ENCODE data around the gene WDR13. TPM values are rescaled to one million over a fixed set of nuclear protein-coding genes. Genes with fewer than 3 reads are reported as not detected.

WDR13 gene
- total RNA-seq, 1 donor from 2014 or later = 20.9 TPM

DNA sequence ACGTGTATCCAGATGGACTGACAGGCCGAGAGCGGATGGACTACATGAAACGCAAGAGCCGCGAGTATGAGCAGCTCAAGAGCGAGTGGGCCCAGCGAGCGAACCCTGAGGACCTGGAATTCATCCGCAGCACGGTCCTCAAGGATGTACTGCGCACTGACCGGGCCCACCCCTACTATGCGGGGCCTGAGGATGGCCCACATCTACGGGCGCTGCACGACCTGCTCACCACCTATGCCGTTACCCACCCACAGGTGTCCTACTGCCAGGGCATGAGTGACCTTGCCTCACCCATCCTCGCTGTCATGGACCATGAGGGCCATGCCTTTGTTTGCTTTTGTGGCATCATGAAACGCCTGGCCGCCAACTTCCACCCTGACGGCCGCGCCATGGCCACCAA is 37.7 kb upstream of the WDR13 start:
- no peak overlapping the region for H3K4me3 Mint-ChIP-seq
- no peaks in the 10 kb centered on the region for H3F3A ChIP-seq (ENCODE audit: low read depth)
- no peaks in the 10 kb centered on the region for H3K36me3 ChIP-seq
- no peaks in the 10 kb centered on the region for H4K20me1 ChIP-seq (ENCODE audit: low read depth)
- H3K9me3 ChIP-seq (ENCODE audit: low read depth) = no peaks in the 10 kb centered on the region
- no peak for DNase-seq (ENCODE audit: low spot score)
- H3K27me3 ChIP-seq = no peaks in the 10 kb centered on the region
- no peak overlapping the region for H3K4me3 ChIP-seq
- TF ChIP-seq EZH2phosphoT487 (IDR thresholded peaks at IDR 0.05) = no peak
- TF ChIP-seq EZH2 (IDR thresholded peaks at IDR 0.05) = no peak
- TF ChIP-seq, protein P1, sequence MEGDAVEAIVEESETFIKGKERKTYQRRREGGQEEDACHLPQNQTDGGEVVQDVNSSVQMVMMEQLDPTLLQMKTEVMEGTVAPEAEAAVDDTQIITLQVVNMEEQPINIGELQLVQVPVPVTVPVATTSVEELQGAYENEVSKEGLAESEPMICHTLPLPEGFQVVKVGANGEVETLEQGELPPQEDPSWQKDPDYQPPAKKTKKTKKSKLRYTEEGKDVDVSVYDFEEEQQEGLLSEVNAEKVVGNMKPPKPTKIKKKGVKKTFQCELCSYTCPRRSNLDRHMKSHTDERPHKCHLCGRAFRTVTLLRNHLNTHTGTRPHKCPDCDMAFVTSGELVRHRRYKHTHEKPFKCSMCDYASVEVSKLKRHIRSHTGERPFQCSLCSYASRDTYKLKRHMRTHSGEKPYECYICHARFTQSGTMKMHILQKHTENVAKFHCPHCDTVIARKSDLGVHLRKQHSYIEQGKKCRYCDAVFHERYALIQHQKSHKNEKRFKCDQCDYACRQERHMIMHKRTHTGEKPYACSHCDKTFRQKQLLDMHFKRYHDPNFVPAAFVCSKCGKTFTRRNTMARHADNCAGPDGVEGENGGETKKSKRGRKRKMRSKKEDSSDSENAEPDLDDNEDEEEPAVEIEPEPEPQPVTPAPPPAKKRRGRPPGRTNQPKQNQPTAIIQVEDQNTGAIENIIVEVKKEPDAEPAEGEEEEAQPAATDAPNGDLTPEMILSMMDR (IDR thresholded peaks at IDR 0.05) = no peak
- no peak overlapping the region for H3K4me2 ChIP-seq
- peaks cover 10% of the 10 kb centered on the region for H3K9me3 Mint-ChIP-seq
- H3K27ac Mint-ChIP-seq = no peak overlapping the region
- H3K27me3 Mint-ChIP-seq (ENCODE audit: insufficient read depth, low read depth) = no peaks in the 10 kb centered on the region
- no peak overlapping the region for H3K9ac ChIP-seq
- no peaks in the 10 kb centered on the region for H3K79me2 ChIP-seq (ENCODE audit: low read depth)
- H3K27ac ChIP-seq = no peak overlapping the region
- no peaks in the 10 kb centered on the region for H3K4me1 Mint-ChIP-seq
- H3K4me1 ChIP-seq = no peaks in the 10 kb centered on the region
- peaks cover 4% of the 10 kb centered on the region for H3K36me3 Mint-ChIP-seq
- no peak overlapping the region for H2AFZ ChIP-seq (replicated peaks)

DNA sequence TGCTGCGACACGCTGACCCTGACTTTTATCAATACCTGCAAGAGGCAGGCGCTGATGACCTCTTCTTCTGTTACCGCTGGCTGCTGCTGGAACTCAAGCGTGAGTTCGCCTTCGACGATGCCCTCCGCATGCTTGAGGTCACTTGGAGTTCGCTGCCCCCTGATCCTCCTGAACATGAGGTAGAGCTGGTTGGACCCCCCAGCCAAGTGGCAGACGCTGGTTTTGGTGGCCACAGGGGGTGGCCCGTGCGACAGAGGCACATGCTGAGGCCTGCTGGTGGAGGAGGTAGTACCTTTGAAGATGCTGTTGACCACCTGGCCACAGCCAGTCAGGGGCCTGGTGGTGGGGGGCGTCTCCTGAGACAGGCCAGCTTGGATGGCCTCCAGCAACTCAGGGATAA is 37.2 kb upstream of the WDR13 start:
- Mint-ChIP-seq H3K4me1 (no peaks in the 10 kb centered on the region), H3K27ac (no peak overlapping the region)
- no peak overlapping the region for H3K9ac ChIP-seq

DNA sequence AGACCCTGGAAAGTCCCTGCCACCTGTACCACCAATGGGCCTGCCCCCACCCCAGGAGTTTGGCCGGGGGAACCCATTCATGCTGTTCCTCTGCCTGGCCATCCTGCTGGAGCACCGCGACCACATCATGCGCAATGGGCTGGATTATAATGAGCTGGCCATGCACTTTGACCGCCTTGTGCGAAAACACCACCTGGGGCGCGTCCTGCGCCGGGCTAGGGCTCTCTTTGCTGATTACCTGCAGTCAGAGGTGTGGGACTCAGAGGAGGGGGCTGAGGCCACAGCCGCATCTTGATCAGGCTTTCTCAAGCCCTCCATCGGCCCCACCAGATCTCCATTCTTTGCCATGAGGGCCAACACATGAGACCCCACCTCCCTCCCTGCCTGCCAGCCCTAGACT is 36.6 kb upstream of the WDR13 start:
- peaks cover 11% of the 10 kb centered on the region for H3K9me3 Mint-ChIP-seq
- Histone ChIP-seq H4K20me1 (ENCODE audit: low read depth) (no peaks in the 10 kb centered on the region), H2AFZ (replicated peaks) (no peak overlapping the region), H3K79me2 (ENCODE audit: low read depth) (no peaks in the 10 kb centered on the region), H3K9ac (no peak overlapping the region), H3K27ac (no peak overlapping the region), H3K4me3 (no peak overlapping the region), H3K4me2 (no peak overlapping the region), H3F3A (ENCODE audit: low read depth) (no peaks in the 10 kb centered on the region), H3K36me3 (no peaks in the 10 kb centered on the region), H3K9me3 (ENCODE audit: low read depth) (no peaks in the 10 kb centered on the region), H3K4me1 (no peaks in the 10 kb centered on the region), H3K27me3 (no peaks in the 10 kb centered on the region)
- no peaks in the 10 kb centered on the region for H3K4me1 Mint-ChIP-seq
- no peak for DNase-seq (ENCODE audit: low spot score)
- no peaks in the 10 kb centered on the region for H3K27me3 Mint-ChIP-seq (ENCODE audit: insufficient read depth, low read depth)
- TF ChIP-seq EZH2phosphoT487 (IDR thresholded peaks at IDR 0.05) = no peak
- no peak for TF ChIP-seq EZH2 (IDR thresholded peaks at IDR 0.05)
- TF ChIP-seq, protein P1 (IDR thresholded peaks at IDR 0.05) = no peak
- peaks cover 4% of the 10 kb centered on the region for H3K36me3 Mint-ChIP-seq
- H3K4me3 Mint-ChIP-seq = no peak overlapping the region
- H3K27ac Mint-ChIP-seq = no peak overlapping the region

More for the DNA sequence above, 37.2 kb upstream of the WDR13 start:
- Histone ChIP-seq H3K4me3 (no peak overlapping the region), H4K20me1 (ENCODE audit: low read depth) (no peaks in the 10 kb centered on the region), H3F3A (ENCODE audit: low read depth) (no peaks in the 10 kb centered on the region), H3K79me2 (ENCODE audit: low read depth) (no peaks in the 10 kb centered on the region), H2AFZ (replicated peaks) (no peak overlapping the region), H3K27me3 (no peaks in the 10 kb centered on the region), H3K4me1 (no peaks in the 10 kb centered on the region), H3K9me3 (ENCODE audit: low read depth) (no peaks in the 10 kb centered on the region), H3K27ac (no peak overlapping the region), H3K4me2 (no peak overlapping the region), H3K36me3 (no peaks in the 10 kb centered on the region)
- TF ChIP-seq EZH2phosphoT487 (IDR thresholded peaks at IDR 0.05) = no peak
- no peak for DNase-seq (ENCODE audit: low spot score)
- peaks cover 7% of the 10 kb centered on the region for H3K9me3 Mint-ChIP-seq
- H3K27me3 Mint-ChIP-seq (ENCODE audit: insufficient read depth, low read depth) = no peaks in the 10 kb centered on the region
- H3K4me3 Mint-ChIP-seq = no peak overlapping the region
- peaks cover 4% of the 10 kb centered on the region for H3K36me3 Mint-ChIP-seq

DNA sequence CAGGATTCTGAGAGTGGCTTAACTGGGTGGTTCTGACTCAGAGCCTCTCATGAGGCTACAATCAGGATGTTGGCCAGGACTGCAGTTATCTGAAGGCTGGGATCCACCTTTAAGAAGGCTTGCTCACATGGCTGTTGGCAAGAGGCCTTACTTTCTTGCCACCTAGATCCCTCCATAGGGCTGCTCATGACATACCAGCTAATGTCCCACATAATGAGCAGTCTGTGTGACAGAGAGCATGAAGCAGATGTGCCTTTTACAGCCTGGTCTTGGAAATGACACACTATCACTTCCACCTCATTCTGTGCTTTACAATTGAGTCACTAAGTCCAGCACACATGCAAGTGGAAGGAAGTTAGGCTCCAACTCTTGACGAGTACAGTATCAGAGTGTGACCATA is 27.3 kb upstream of the WDR13 start:
- Mint-ChIP-seq H3K4me3 (no peak overlapping the region), H3K9me3 (peaks cover 15% of the 10 kb centered on the region), H3K27ac (no peak overlapping the region), H3K36me3 (peaks cover 2% of the 10 kb centered on the region), H3K4me1 (no peaks in the 10 kb centered on the region), H3K27me3 (ENCODE audit: insufficient read depth, low read depth) (peaks cover 3% of the 10 kb centered on the region)
- Histone ChIP-seq H3K79me2 (ENCODE audit: low read depth) (peaks cover 2% of the 10 kb centered on the region), H3K9ac (no peak overlapping the region), H2AFZ (replicated peaks) (no peak overlapping the region), H3F3A (ENCODE audit: low read depth) (no peaks in the 10 kb centered on the region), H3K4me2 (no peak overlapping the region), H3K4me1 (no peaks in the 10 kb centered on the region), H3K4me3 (no peak overlapping the region), H3K27me3 (no peaks in the 10 kb centered on the region), H3K36me3 (no peaks in the 10 kb centered on the region), H3K27ac (no peak overlapping the region), H3K9me3 (ENCODE audit: low read depth) (no peaks in the 10 kb centered on the region), H4K20me1 (ENCODE audit: low read depth) (no peaks in the 10 kb centered on the region)
- TF ChIP-seq, protein P1 (IDR thresholded peaks at IDR 0.05) = no peak
- no peak for TF ChIP-seq EZH2 (IDR thresholded peaks at IDR 0.05)
- no peak for TF ChIP-seq EZH2phosphoT487 (IDR thresholded peaks at IDR 0.05)
- DNase-seq (ENCODE audit: low spot score) = no peak

All from neural progenitor cell (in vitro differentiated cells).